Astrocyte (in vitro differentiated cells and primary cell): ENCODE data around the gene DCTN1. TPM values are rescaled to one million over a fixed set of nuclear protein-coding genes. Genes with fewer than 3 reads are reported as not detected.

Experiments
- DNase-seq: peaks from one replicate; pipeline ENCODE4 v3.0.0-alpha.2; 2010; ENCODE audit warnings: low read depth
- FAIRE-seq: peaks from 2 replicates; lab custom pipeline; 2011; peaks lifted over from hg19 to GRCh38; lab: Jason Lieb, UNC
- H2AFZ ChIP-seq: 2 replicates; pipeline ENCODE4 v1.6.0; 2012; ENCODE audit warnings: low read depth, low read length, inconsistent platforms
- H3K27ac ChIP-seq: 2 replicates; pipeline ENCODE4 v1.5.1; 2011; ENCODE audit warnings: low read depth, low read length, inconsistent platforms
- H3K27me3 ChIP-seq: 2 replicates; pipeline ENCODE4 v1.6.0; 2011; ENCODE audit warnings: low read length, inconsistent platforms; ENCODE audit not compliant: insufficient read depth
- H3K36me3 ChIP-seq: 2 replicates; pipeline ENCODE4 v1.5.1; 2011; ENCODE audit warnings: low read length, inconsistent platforms; ENCODE audit not compliant: insufficient read depth
- H3K4me1 ChIP-seq: 2 replicates; pipeline ENCODE4 v1.5.1; 2011; ENCODE audit warnings: low read length, inconsistent platforms; ENCODE audit not compliant: insufficient read depth
- H3K4me2 ChIP-seq: 2 replicates; pipeline ENCODE4 v1.6.0; 2012; ENCODE audit warnings: low read length, inconsistent platforms
- H3K4me3 ChIP-seq: 2 replicates; pipeline ENCODE4 v1.5.1; 2011; ENCODE audit warnings: low read depth, mild to moderate bottlenecking, low read length, inconsistent platforms; ENCODE audit not compliant: insufficient read depth
- H3K79me2 ChIP-seq: 2 replicates; pipeline ENCODE4 v1.6.0; 2012; ENCODE audit warnings: mild to moderate bottlenecking, low read length, inconsistent platforms; ENCODE audit not compliant: insufficient read depth
- H3K9ac ChIP-seq: 2 replicates; pipeline ENCODE4 v1.6.0; 2012; ENCODE audit warnings: mild to moderate bottlenecking, low read length, inconsistent platforms
- H3K9me3 ChIP-seq: 2 replicates; pipeline ENCODE4 v1.5.1; 2012; ENCODE audit warnings: low read depth, mild to moderate bottlenecking, low read length, inconsistent platforms; ENCODE audit not compliant: insufficient read depth
- H4K20me1 ChIP-seq: 2 replicates; pipeline ENCODE4 v1.6.0; 2012; ENCODE audit warnings: low read length, inconsistent platforms; ENCODE audit not compliant: insufficient read depth
- H3K27ac Mint-ChIP-seq: one replicate; pipeline ENCODE4 v1.8.0; 2021; ENCODE audit warnings: mild to moderate bottlenecking, mixed read lengths; ENCODE audit not compliant: unreplicated experiment
- H3K27me3 Mint-ChIP-seq: one replicate; pipeline ENCODE4 v1.8.0; 2021; ENCODE audit warnings: low read depth, mixed read lengths; ENCODE audit not compliant: unreplicated experiment
- H3K36me3 Mint-ChIP-seq: one replicate; pipeline ENCODE4 v1.8.0; 2021; ENCODE audit warnings: low read depth, mixed read lengths; ENCODE audit not compliant: unreplicated experiment
- H3K4me1 Mint-ChIP-seq: one replicate; pipeline ENCODE4 v1.8.0; 2021; ENCODE audit warnings: low read depth, mixed read lengths; ENCODE audit not compliant: unreplicated experiment
- H3K4me3 Mint-ChIP-seq: one replicate; pipeline ENCODE4 v1.8.0; 2021; ENCODE audit warnings: mild to moderate bottlenecking, moderate library complexity, mixed read lengths; ENCODE audit not compliant: unreplicated experiment
- H3K9me3 Mint-ChIP-seq: one replicate; pipeline ENCODE4 v1.8.0; 2021; ENCODE audit warnings: mild to moderate bottlenecking, mixed read lengths; ENCODE audit not compliant: unreplicated experiment
- CTCF ChIP-seq: IDR thresholded peaks from 2 replicates; pipeline ENCODE4 v1.5.1; 2011; ENCODE audit warnings: low read depth, mild to moderate bottlenecking, inconsistent platforms, low read length, moderate library complexity; ENCODE audit not compliant: insufficient read depth
- EZH2 ChIP-seq: IDR thresholded peaks from 2 replicates; pipeline ENCODE4 v1.6.1; 2012; ENCODE audit warnings: mild to moderate bottlenecking, low read length, inconsistent platforms; ENCODE audit not compliant: insufficient read depth
- total RNA-seq: library from RNA; stranded (reverse); gene quantifications from 2 replicates; pipeline ENCODE4 v1.2.1, GENCODE V29; 2021

Gene DCTN1
- total RNA-seq, 1 donor from 2014 or later: 215 TPM

- no peak for TF ChIP-seq EZH2
- peak; percentile 99 for TF ChIP-seq CTCF
- Mint-ChIP-seq H3K27ac (peak overlapping the region; percentile 98), H3K4me3 (peak overlapping the region; percentile 72), H3K9me3 (no peaks in the 10 kb centered on the region), H3K27me3 (no peaks in the 10 kb centered on the region), H3K36me3 (no peaks in the 10 kb centered on the region), H3K4me1 (peaks cover 4% of the 10 kb centered on the region)
- H3K36me3 ChIP-seq: no peaks in the 10 kb centered on the region
- H3K4me1 ChIP-seq: peaks cover 16% of the 10 kb centered on the region
- peaks cover 39% of the 10 kb centered on the region for H4K20me1 ChIP-seq
- FAIRE-seq (no peak), DNase-seq (peak; percentile 58)
- H3K27ac ChIP-seq: peak overlapping the region; percentile 99
- H2AFZ ChIP-seq: peak overlapping the region; percentile 97
- H3K9me3 ChIP-seq: no peaks in the 10 kb centered on the region
- peak overlapping the region; percentile 92 for H3K4me2 ChIP-seq
- peak overlapping the region; percentile 98 for H3K9ac ChIP-seq
- H3K4me3 ChIP-seq: peak overlapping the region; percentile 92
- peaks cover 51% of the 10 kb centered on the region for H3K79me2 ChIP-seq
- no peaks in the 10 kb centered on the region for H3K27me3 ChIP-seq
Observed at GRCh38 chr2:74391580-74392448, 11.7 kb upstream of the DCTN1 start.

- no peaks in the 10 kb centered on the region for H3K27me3 ChIP-seq
- H2AFZ ChIP-seq: peak overlapping the region; percentile 97
- Mint-ChIP-seq H3K27ac (peak overlapping the region; percentile 66), H3K4me1 (peaks cover 4% of the 10 kb centered on the region), H3K36me3 (no peaks in the 10 kb centered on the region), H3K27me3 (no peaks in the 10 kb centered on the region), H3K4me3 (no peak overlapping the region), H3K9me3 (no peaks in the 10 kb centered on the region)
- H3K36me3 ChIP-seq: no peaks in the 10 kb centered on the region
- peak overlapping the region; percentile 92 for H3K4me2 ChIP-seq
- peaks cover 16% of the 10 kb centered on the region for H3K4me1 ChIP-seq
- H3K9ac ChIP-seq: peak overlapping the region; percentile 98
- TF ChIP-seq EZH2 (no peak), CTCF (no peak)
- H3K9me3 ChIP-seq: no peaks in the 10 kb centered on the region
- H3K4me3 ChIP-seq: peak overlapping the region; percentile 92
- FAIRE-seq: no peak
- H4K20me1 ChIP-seq: peaks cover 45% of the 10 kb centered on the region
- H3K79me2 ChIP-seq: peaks cover 57% of the 10 kb centered on the region
- peak overlapping the region; percentile 99 for H3K27ac ChIP-seq
- DNase-seq: peak; percentile 18
Observed at GRCh38 chr2:74391209-74391579, 11.1 kb upstream of the DCTN1 start.

GRCh38 chr2:74390606-74391005, 10.5 kb upstream of the DCTN1 start:
- H3K4me3 ChIP-seq: peak overlapping the region; percentile 92
- H3K4me1 ChIP-seq: peaks cover 16% of the 10 kb centered on the region
- no peaks in the 10 kb centered on the region for H3K9me3 ChIP-seq
- peaks cover 49% of the 10 kb centered on the region for H4K20me1 ChIP-seq
- H3K4me3 Mint-ChIP-seq: no peak overlapping the region
- H3K27me3 Mint-ChIP-seq: no peaks in the 10 kb centered on the region
- TF ChIP-seq EZH2: no peak
- TF ChIP-seq CTCF: no peak
- peak overlapping the region; percentile 92 for H3K4me2 ChIP-seq
- no peak overlapping the region for H3K27ac ChIP-seq
- H3K27me3 ChIP-seq: no peaks in the 10 kb centered on the region
- H3K27ac Mint-ChIP-seq: no peak overlapping the region
- H3K79me2 ChIP-seq: peaks cover 63% of the 10 kb centered on the region
- DNase-seq: no peak
- H3K9me3 Mint-ChIP-seq: no peaks in the 10 kb centered on the region
- peak overlapping the region; percentile 98 for H3K9ac ChIP-seq
- peaks cover 4% of the 10 kb centered on the region for H3K4me1 Mint-ChIP-seq
- H3K36me3 Mint-ChIP-seq: no peaks in the 10 kb centered on the region
- H2AFZ ChIP-seq: no peak overlapping the region
- no peaks in the 10 kb centered on the region for H3K36me3 ChIP-seq
- FAIRE-seq: no peak
